HG02798 (cell line): ENCODE measurements around the gene EDDM13.
"Not testable (repeated sequence)": the region's sequence is repeated elsewhere in the genome, so short reads cannot be mapped to it uniquely, and the experiment has no call there.

Experiments
- ATAC-seq: cut with Tn5 transposase; IDR thresholded peaks from one replicate; pipeline ENCODE4 v1.9.1; 2021; ENCODE audit warnings: mild to moderate bottlenecking; ENCODE audit not compliant: unreplicated experiment, poor library complexity

Gene EDDM13

GRCh38 chr19:56319991-56320390 lies 47.4 kb downstream of the EDDM13 start:
- ATAC-seq, result no peak

GRCh38 chr19:56321254-56321988 lies 48.9 kb downstream of the EDDM13 start:
- ATAC-seq, result no peak

- ATAC-seq, result no peak
Observed at GRCh38 chr19:56321989-56322440, 49.5 kb downstream of the EDDM13 start.

GRCh38 chr19:56324436-56324835 lies 51.9 kb downstream of the EDDM13 start:
- ATAC-seq, result no peak

- ATAC-seq, result no peak
Observed at GRCh38 chr19:56332695-56333094, 60.1 kb downstream of the EDDM13 start.

DNA sequence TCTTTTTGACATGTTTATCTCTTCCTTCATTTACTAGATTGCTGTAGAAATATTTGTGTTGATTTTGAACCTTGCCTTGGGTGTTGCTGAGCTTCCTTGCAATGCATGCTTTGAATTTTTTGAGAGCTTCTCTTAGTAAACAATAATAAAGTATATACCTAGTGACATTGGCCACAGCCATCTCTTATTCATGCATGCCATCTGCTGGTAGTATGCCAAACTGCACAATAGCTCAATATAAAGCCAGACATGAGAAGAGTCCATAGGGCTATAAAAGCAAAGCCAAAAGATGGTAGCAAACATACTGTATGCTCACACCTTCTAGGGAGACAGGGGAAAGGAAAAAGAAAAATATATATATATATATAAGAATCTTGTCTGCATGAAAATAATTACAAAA lies 61.0 kb downstream of the EDDM13 start:
- ATAC-seq, result no peak

- not testable (repeated sequence) for ATAC-seq
Observed at GRCh38 chr19:56335371-56335770, 62.8 kb downstream of the EDDM13 start.

DNA sequence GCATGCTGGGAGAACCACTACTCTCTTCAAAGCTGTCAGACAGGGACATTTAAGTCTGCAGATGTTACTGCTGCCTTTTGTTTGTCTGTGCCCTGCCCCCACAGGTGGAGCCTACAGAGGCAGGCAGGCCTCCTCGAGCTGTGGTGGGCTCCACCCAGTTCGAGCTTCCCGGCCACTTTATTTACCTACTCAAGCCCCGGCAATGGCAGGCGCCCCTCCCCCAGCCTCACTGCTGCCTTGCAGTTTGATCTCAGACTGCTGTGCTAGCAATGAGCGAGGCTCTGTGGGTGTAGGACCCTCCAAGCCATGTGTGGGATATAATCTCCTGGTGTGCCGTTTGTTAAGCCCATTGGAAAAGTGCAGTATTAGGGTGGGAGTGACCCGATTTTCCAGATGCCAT lies 64.5 kb downstream of the EDDM13 start:
- not testable (repeated sequence) for ATAC-seq

- ATAC-seq, result not testable (repeated sequence)
Observed at GRCh38 chr19:56339031-56339430, 66.5 kb downstream of the EDDM13 start.

GRCh38 chr19:56341948-56342347 lies 69.4 kb downstream of the EDDM13 start:
- ATAC-seq, result no peak

- ATAC-seq, result no peak
Observed at GRCh38 chr19:56347163-56347778, 74.7 kb downstream of the EDDM13 start.

DNA sequence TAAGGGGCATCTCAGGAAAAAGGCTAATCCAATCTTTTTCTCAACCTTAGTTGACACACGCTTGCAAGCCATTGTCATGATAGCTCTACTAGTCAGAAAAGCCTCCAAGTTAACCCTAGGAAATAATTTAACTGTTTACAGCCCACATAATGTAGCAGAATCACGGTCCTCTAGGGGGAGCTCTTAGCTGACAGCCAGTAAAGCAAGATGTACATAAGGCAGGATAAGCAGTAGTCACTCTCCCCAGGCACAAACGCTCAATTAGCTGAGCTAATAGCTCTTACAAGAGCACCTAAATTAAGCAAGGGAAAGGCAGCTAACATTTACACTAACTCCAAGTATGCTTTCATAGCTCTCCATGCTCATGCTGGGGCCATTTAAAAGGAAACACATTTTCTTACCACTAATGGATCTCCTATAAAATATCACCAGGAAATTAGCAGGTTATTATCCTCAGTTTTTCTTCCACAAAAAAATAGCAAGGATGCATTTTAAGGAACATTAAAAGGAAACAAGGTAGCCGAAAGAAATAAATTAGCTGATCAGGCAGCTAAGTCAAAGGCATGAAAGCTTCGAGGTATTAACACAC lies 75.8 kb downstream of the EDDM13 start:
- no peak for ATAC-seq

DNA sequence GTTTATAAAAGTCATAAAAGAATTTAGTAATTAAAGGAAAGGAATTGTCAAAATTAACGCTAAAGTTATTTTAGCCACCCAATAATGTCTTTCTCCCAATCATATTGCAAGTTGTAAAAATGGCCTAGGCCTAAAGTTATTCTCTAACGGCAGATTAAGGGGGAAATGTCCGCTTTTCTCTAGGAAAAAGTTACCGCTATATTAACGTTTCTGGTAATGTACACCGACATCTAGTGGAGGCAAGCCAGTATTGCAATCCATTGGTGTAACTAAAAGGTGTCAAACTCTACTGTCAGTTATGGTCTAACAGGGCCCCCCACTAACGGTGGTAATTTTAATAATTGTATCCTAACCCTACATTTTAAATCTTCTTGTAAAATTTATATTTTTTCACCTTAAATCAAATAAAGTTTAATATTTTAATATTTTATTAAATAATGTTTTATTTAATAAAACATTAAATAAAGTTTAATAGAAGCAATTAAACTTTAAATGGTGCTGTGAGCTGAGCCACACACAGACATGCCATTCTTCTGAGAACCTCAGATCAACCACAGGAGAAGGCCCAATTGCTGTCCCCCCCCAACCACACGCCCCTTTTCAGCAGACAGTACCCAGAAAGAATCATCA lies 78.0 kb downstream of the EDDM13 start:
- no peak for ATAC-seq

- ATAC-seq, result no peak
Observed at GRCh38 chr19:56351208-56351607, 78.7 kb downstream of the EDDM13 start.

GRCh38 chr19:56355517-56355916 lies 83.0 kb downstream of the EDDM13 start:
- no peak for ATAC-seq

DNA sequence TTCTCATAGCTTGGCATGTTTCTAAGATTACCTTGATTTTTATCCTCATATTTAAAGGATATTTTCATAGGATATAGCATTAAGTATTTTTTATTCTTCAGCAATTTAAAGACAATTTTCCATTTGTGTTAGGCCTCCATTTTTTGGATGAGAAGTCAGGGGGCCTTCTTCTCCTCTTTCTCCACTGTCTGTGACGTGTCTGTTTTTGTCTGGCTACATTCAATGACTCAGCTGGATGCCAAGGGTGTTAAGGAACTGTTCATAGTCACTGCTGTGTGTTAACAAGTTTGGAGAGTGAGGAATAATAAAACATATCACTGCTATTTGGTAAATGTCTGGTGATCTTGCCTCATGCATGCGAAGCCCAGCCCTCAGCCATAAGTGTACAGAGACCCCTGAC lies 84.4 kb downstream of the EDDM13 start:
- no peak for ATAC-seq
